GM23248 (cell line): Measurements from ENCODE around the gene ASPHD1. TPM values are rescaled to one million over a fixed set of nuclear protein-coding genes. Genes with fewer than 3 reads are reported as not detected.

ENCODE experiments used
- DNase-seq: peaks from one replicate; pipeline ENCODE4 v3.0.0-alpha.2; 2015
- H2AFZ ChIP-seq: fragments of 200-600 bp; sonication (generic); 2 replicates; pipeline ENCODE4 v1.6.1; 2016; ENCODE audit warnings: antibody characterized with exemption
- H3F3A ChIP-seq: fragments of 200-600 bp; sonication (generic); 2 replicates; pipeline ENCODE4 v1.6.1; 2016; ENCODE audit warnings: mild to moderate bottlenecking, antibody characterized with exemption, mixed run types; ENCODE audit not compliant: insufficient read depth
- H3K27ac ChIP-seq: fragments of 200-600 bp; sonication (generic); 2 replicates; pipeline ENCODE4 v1.5.1; 2016; ENCODE audit warnings: mild to moderate bottlenecking
- H3K27me3 ChIP-seq: fragments of 200-600 bp; sonication (generic); replicated peaks from 2 replicates; pipeline ENCODE4 v1.6.1; 2016; ENCODE audit warnings: mild to moderate bottlenecking; ENCODE audit not compliant: insufficient read depth
- H3K36me3 ChIP-seq: fragments of 200-600 bp; sonication (generic); 2 replicates; pipeline ENCODE4 v1.6.1; 2016; ENCODE audit warnings: low read depth, mild to moderate bottlenecking
- H3K4me1 ChIP-seq: fragments of 200-600 bp; sonication (generic); 2 replicates; pipeline ENCODE4 v1.6.1; 2016; ENCODE audit warnings: mild to moderate bottlenecking; ENCODE audit not compliant: insufficient read depth
- H3K4me2 ChIP-seq: fragments of 200-600 bp; sonication (generic); one replicate; pipeline ENCODE4 v1.6.1; 2016; ENCODE audit warnings: mild to moderate bottlenecking; ENCODE audit not compliant: unreplicated experiment
- H3K4me3 ChIP-seq: fragments of 200-600 bp; sonication (generic); 2 replicates; pipeline ENCODE4 v1.5.1; 2016; ENCODE audit warnings: mild to moderate bottlenecking
- H3K79me2 ChIP-seq: fragments of 200-600 bp; sonication (generic); 2 replicates; pipeline ENCODE4 v1.6.1; 2016; ENCODE audit warnings: mild to moderate bottlenecking; ENCODE audit not compliant: insufficient read depth
- H3K9ac ChIP-seq: fragments of 200-600 bp; sonication (generic); 2 replicates; pipeline ENCODE4 v1.6.1; 2016; ENCODE audit warnings: mild to moderate bottlenecking
- H3K9me2 ChIP-seq: fragments of 200-600 bp; sonication (generic); 2 replicates; pipeline ENCODE4 v1.6.1; 2016; ENCODE audit warnings: mixed run types, mild to moderate bottlenecking, moderate library complexity; ENCODE audit not compliant: insufficient read depth
- H3K9me3 ChIP-seq: fragments of 200-600 bp; sonication (generic); one replicate; pipeline ENCODE4 v1.6.1; 2017; ENCODE audit warnings: low read depth
- H4K20me1 ChIP-seq: fragments of 200-600 bp; sonication (generic); 2 replicates; pipeline ENCODE4 v1.6.0; 2016; ENCODE audit not compliant: insufficient read depth
- EZH2 ChIP-seq: fragments of 200-600 bp; sonication (generic); IDR thresholded peaks from 2 replicates; pipeline ENCODE4 v1.6.1; 2018; ENCODE audit warnings: antibody characterized with exemption, mild to moderate bottlenecking; ENCODE audit not compliant: insufficient read depth, poor library complexity, severe bottlenecking
- EZH2phosphoT487 ChIP-seq: fragments of 200-600 bp; sonication (generic); IDR thresholded peaks from 2 replicates; pipeline ENCODE4 v1.6.1; 2018; ENCODE audit warnings: antibody characterized with exemption, moderate library complexity, mild to moderate bottlenecking, low read depth; ENCODE audit not compliant: insufficient read depth
- WGBS, 2 experiments: methylation state at CpG; one replicate each; pipeline ENCODE4 v1.1.6; 2015 to 2017; ENCODE audit warnings: low lambda C conversion rate in 2 of 2, low coverage in 1 of 2; ENCODE audit errors: missing lambda C conversion rate in 2 of 2; 5-methylcytosine and 5-hydroxymethylcytosine counted together
- in situ Hi-C: fragments of 300-500 bp; cut with MboI; formaldehyde crosslinking; loops from 2 replicates; pipeline ENCODE4 v1.15.0; 2020
- polyA plus RNA-seq: library from polyadenylated mRNA; unstranded; fragments of >200 nt; fragmentation: Nextera tagmentation; extraction: Ambion mirVana; gene quantifications from 2 replicates; pipeline ENCODE4 v1.2.1, GENCODE V29; 2016
- total RNA-seq: library from RNA; depleted of rRNA; stranded (reverse); fragments of >200 nt; shearing (Covaris generic); gene quantifications from 2 replicates; pipeline ENCODE4 v1.2.3, GENCODE V29; 2014

Gene ASPHD1
- total and polyA plus RNA-seq, 2 experiments from 2014 or later, result 6.9 to 19.3 TPM

DNA sequence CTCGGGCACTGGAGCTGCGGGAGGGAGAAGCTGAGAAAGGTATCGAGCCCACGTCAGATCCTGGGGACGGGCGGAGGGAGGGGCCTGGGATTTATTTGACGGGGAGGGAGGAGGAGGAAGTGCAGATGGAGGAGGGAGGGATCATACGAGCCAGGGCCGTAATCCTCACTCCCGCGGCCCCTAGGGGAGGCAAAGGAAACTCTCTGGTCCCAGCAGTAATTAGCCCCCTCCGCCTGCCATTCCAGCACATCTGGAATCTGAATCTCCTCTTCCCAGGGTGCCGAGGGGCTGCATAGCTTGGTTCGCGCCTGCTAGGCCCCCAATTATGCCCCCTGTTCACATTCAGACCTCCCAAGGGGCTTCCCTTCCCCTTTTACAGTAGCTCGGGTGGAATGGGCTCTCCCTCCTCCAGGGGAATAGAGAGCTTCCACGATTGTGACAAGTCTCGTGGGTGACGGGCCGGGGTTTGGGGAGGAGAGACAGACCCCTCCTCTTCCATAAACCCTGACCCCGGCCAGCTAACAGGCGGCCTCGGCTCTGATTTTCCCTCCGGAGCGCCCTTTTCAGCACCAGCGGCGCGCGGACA, 679 bp upstream of the ASPHD1 start, which contains the start of gene SEZ6L2:
TSS of gene SEZ6L2 (minus strand) at position 35 of the 586 bp plus-strand sequence. CDS start 531 bp downstream, outside the sequence.
- peak within 1 kb of the TSS; percentile 82 for H3K4me3 ChIP-seq
- peaks cover 9% of the 10 kb centered on the region for H3K4me1 ChIP-seq
- peak within 1 kb of the TSS; percentile 82 for H2AFZ ChIP-seq
- H3F3A ChIP-seq, result no peaks in the 10 kb centered on the region
- no peaks in the 10 kb centered on the region for H4K20me1 ChIP-seq
- in situ Hi-C loops, result no loop called here
- 1 to 4% methylated on average over 21 to 27 of the region's 29 CpGs for WGBS, 2 experiments
- H3K36me3 ChIP-seq, result no peaks in the 10 kb centered on the region
- TF ChIP-seq EZH2, result no peak
- TF ChIP-seq EZH2phosphoT487, result no peak
- no peaks in the 10 kb centered on the region for H3K9me3 ChIP-seq
- H3K4me2 ChIP-seq, result peak within 1 kb of the TSS; percentile 82
- no peaks in the 10 kb centered on the region for H3K9me2 ChIP-seq
- H3K27me3 ChIP-seq, result no peaks in the 10 kb centered on the region
- H3K9ac ChIP-seq, result peak within 1 kb of the TSS; percentile 79
- peak; percentile 95 for DNase-seq
- peaks cover 30% of the 10 kb centered on the region for H3K79me2 ChIP-seq
- peak within 1 kb of the TSS; percentile 81 for H3K27ac ChIP-seq

DNA sequence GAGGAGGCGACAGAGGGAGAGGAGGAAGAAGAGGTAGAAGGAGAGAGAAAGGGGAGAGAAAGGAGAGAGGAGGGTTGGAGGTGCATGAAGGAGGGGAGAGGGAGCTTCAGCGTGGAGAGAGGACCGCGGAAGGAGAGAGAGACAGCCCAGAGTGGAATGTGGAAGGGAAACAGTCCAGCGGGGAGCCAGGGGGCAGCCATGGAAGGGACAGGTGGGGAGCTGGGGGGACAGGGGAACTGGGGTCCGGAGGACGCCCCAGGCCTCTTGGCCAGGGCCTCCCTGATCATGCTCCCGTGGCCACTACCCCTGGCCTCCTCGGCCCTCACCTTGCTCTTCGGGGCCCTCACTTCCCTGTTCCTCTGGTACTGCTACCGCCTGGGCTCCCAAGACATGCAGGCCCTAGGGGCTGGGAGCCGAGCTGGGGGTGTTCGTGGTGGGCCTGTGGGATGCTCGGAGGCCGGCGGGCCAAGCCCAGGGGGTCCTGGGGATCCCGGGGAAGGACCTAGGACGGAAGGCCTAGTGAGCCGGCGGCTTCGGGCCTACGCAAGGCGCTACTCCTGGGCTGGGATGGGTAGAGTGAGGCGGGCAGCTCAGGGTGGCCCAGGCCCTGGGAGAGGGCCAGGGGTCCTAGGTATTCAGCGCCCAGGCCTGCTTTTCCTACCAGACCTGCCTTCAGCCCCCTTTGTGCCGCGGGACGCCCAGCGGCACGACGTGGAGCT, 759 bp downstream of the ASPHD1 start:
- Histone ChIP-seq H3K9me2 (no peaks in the 10 kb centered on the region), H3K27me3 (no peaks in the 10 kb centered on the region), H3K4me3 (peak overlapping the region; percentile 82), H3K27ac (peak overlapping the region; percentile 73), H3K4me1 (peaks cover 9% of the 10 kb centered on the region), H3K36me3 (no peaks in the 10 kb centered on the region), H3K4me2 (peak overlapping the region; percentile 82), H3K9ac (peak overlapping the region; percentile 78), H2AFZ (peak overlapping the region; percentile 82), H3F3A (no peaks in the 10 kb centered on the region), H3K79me2 (peaks cover 30% of the 10 kb centered on the region), H4K20me1 (no peaks in the 10 kb centered on the region), H3K9me3 (no peaks in the 10 kb centered on the region)
- in situ Hi-C loops, result no loop called here
- 37 to 42% methylated on average over 20 to 31 of the region's 31 CpGs for WGBS, 2 experiments
- TF ChIP-seq EZH2 (no peak), EZH2phosphoT487 (no peak)
- peak; percentile 49 for DNase-seq

DNA sequence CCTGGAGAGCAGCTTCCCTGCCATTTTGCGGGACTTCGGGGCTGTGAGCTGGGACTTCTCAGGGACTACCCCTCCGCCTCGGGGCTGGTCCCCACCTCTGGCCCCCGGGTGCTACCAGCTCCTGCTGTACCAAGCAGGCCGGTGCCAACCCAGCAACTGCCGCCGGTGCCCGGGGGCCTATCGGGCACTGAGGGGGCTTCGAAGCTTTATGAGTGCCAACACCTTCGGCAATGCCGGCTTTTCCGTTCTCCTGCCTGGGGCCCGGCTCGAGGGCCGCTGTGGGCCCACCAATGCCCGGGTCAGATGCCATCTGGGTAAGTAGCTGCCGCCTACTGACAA, 1.3 kb downstream of the ASPHD1 start:
- in situ Hi-C loops, result no loop called here
- 91 to 93% methylated on average over 16 to 17 of the region's 19 CpGs for WGBS, 2 experiments

DNA sequence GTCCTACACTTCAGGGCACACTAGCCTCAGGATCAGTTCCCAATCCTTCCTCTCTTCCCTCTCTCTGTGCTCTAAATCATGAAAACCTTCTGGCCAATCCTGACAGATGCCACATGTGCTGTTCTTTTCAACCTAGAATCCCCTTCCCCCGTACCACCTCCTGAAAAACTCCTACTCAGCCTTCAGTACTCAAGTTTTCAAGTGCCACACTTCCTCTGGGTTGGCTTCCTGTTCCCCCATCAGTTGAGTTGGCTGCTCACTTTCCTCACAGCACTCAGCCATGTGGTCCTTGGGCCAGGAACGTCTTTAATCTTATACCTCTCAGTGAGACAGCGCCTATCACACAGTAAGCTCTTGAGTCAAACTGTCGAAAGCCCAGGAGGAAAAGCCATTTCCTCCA, 3.3 kb downstream of the ASPHD1 start:
- in situ Hi-C loops, result no loop called here

More for the DNA sequence above, 1.3 kb downstream of the ASPHD1 start:
- H3K4me3 ChIP-seq, result peak overlapping the region; percentile 82
- TF ChIP-seq EZH2 (no peak), EZH2phosphoT487 (no peak)
- H4K20me1 ChIP-seq, result no peaks in the 10 kb centered on the region
- H3K9ac ChIP-seq, result peak overlapping the region; percentile 78; the same call in 1 of the 2 replicates
- H3K27me3 ChIP-seq, result no peaks in the 10 kb centered on the region
- no peaks in the 10 kb centered on the region for H3F3A ChIP-seq
- no peaks in the 10 kb centered on the region for H3K9me2 ChIP-seq
- peaks cover 9% of the 10 kb centered on the region for H3K4me1 ChIP-seq
- peaks cover 30% of the 10 kb centered on the region for H3K79me2 ChIP-seq
- no peaks in the 10 kb centered on the region for H3K9me3 ChIP-seq
- peak overlapping the region; percentile 82 for H3K4me2 ChIP-seq
- no peak for DNase-seq
- no peak overlapping the region for H3K27ac ChIP-seq
- H3K36me3 ChIP-seq, result no peaks in the 10 kb centered on the region
- no peak overlapping the region for H2AFZ ChIP-seq

More for the DNA sequence above, 3.3 kb downstream of the ASPHD1 start:
- Histone ChIP-seq H2AFZ (no peak overlapping the region), H3F3A (0 out of 2 replicates have a peak, but pooled peaks cover 5% of the 10 kb centered on the region), H3K27ac (no peak overlapping the region), H4K20me1 (no peaks in the 10 kb centered on the region), H3K9me2 (no peaks in the 10 kb centered on the region), H3K4me3 (no peak overlapping the region), H3K36me3 (no peaks in the 10 kb centered on the region; the same call in 1 of the 2 replicates), H3K9me3 (no peaks in the 10 kb centered on the region), H3K27me3 (no peaks in the 10 kb centered on the region), H3K9ac (no peak overlapping the region), H3K4me2 (no peak overlapping the region), H3K79me2 (peaks cover 30% of the 10 kb centered on the region), H3K4me1 (peaks cover 9% of the 10 kb centered on the region)
- TF ChIP-seq EZH2phosphoT487, result no peak
- TF ChIP-seq EZH2, result no peak
- no peak for DNase-seq
- 58 to 60% methylated on average over 4 of the region's 4 CpGs for WGBS, 2 experiments
